Activated CD8-positive, alpha-beta memory T cell treated with anti-CD3 and anti-CD28 coated beads for 24 hours (primary cell): ENCODE data around the gene GAP43.

Experiments used
- DNase-seq: peaks from one replicate; pipeline ENCODE4 v3.0.0-alpha.2; 2020

The GAP43 gene

GRCh38 chr3:115768661-115769060 is 145.4 kb downstream of the GAP43 start:
- DNase-seq = no peak
